Endothelial cell of umbilical vein (primary cell): Measurements from ENCODE around the gene PSG6. TPM values are rescaled to one million over a fixed set of nuclear protein-coding genes. Genes with fewer than 3 reads are reported as not detected.
"Not testable (repeated sequence)": the region's sequence is repeated elsewhere in the genome, so short reads cannot be mapped to it uniquely, and the experiment has no call there.

Source experiments
- BruUV-seq: library from RNA; stranded (reverse); fragments of 400-500 nt; replicated peaks from 2 replicates; lab custom pipeline; 2021; lab: Mats Ljungman, UMichigan
- CTCF ChIA-PET: fragments of 300-600, 350-600 bp; sonication (Branson Sonifier 250); formaldehyde crosslinking; loops from one replicate; lab custom pipeline; 2021; ENCODE audit warnings: antibody characterized with exemption, inconsistent platforms; lab: Charles Lee
- POLR2A ChIA-PET: fragments of 300-600, 350-600 bp; sonication (Branson Sonifier 250); formaldehyde crosslinking; loops from one replicate; lab custom pipeline; 2021; ENCODE audit warnings: antibody characterized with exemption, inconsistent platforms; lab: Charles Lee
- DNase-seq: peaks from one replicate; pipeline ENCODE4 v3.0.0-alpha.2; 2011; ENCODE audit warnings: low read depth, low spot score
- FAIRE-seq: peaks from 2 replicates; lab custom pipeline; 2011; peaks lifted over from hg19 to GRCh38; lab: Jason Lieb, UNC
- H2AFZ ChIP-seq: 2 replicates; pipeline ENCODE4 v1.6.0; 2012; ENCODE audit warnings: low read depth, low read length, control low read depth, inconsistent platforms
- H3K27ac ChIP-seq: 2 replicates; pipeline ENCODE4 v1.5.1; 2011; ENCODE audit warnings: low read depth, mild to moderate bottlenecking, control low read depth, low read length, moderate library complexity; ENCODE audit not compliant: insufficient read depth
- H3K27me3 ChIP-seq, 2 experiments: 2 replicates each; pipeline versions ENCODE4 v1.6.0 to v1.6.1; 2011; ENCODE audit warnings: low read length in 2 of 2, mixed read lengths in 1 of 2; ENCODE audit not compliant: control insufficient read depth in 2 of 2, insufficient read depth in 2 of 2
- H3K36me3 ChIP-seq, 2 experiments: 2 replicates in 1 of 2; 3 replicates in 1 of 2; pipeline ENCODE4 v1.5.1; 2011; ENCODE audit warnings: low read length in 2 of 2, mild to moderate bottlenecking in 1 of 2, moderate library complexity in 1 of 2; ENCODE audit not compliant: control insufficient read depth in 2 of 2, insufficient read depth in 2 of 2; ENCODE audit errors: extremely low read depth in 1 of 2
- H3K4me1 ChIP-seq: 3 replicates; pipeline ENCODE4 v1.5.1; 2011; ENCODE audit warnings: mild to moderate bottlenecking, low read length; ENCODE audit not compliant: control insufficient read depth, insufficient read depth; ENCODE audit errors: extremely low read depth
- H3K4me2 ChIP-seq: 2 replicates; pipeline ENCODE4 v1.6.1; 2011; ENCODE audit warnings: low read length, control low read depth, mixed read lengths; ENCODE audit not compliant: insufficient read depth
- H3K4me3 ChIP-seq, 3 experiments: fragments of 200-600 bp in 1 of 3; sonication (generic), shearing (Covaris generic) in 1 of 3; replicated peaks in 1 of 3; 2 replicates each; pipeline ENCODE4 v1.5.1; 2011 to 2016; ENCODE audit warnings: control low read depth in 3 of 3, low read length in 3 of 3, mild to moderate bottlenecking in 2 of 3, inconsistent platforms in 1 of 3, low read depth in 1 of 3, moderate library complexity in 1 of 3; ENCODE audit not compliant: insufficient read depth in 1 of 3
- H3K79me2 ChIP-seq: 2 replicates; pipeline ENCODE4 v1.6.0; 2012; ENCODE audit warnings: low read length, inconsistent platforms; ENCODE audit not compliant: control insufficient read depth, insufficient read depth
- H3K9ac ChIP-seq: replicated peaks from 2 replicates; pipeline ENCODE3; 2011; ENCODE audit warnings: low read length, control low read depth; ENCODE audit not compliant: insufficient read depth; ENCODE audit errors: extremely low read depth
- H3K9me1 ChIP-seq: replicated peaks from 3 replicates; pipeline ENCODE4 v1.6.0; 2011; ENCODE audit warnings: mild to moderate bottlenecking, low read length; ENCODE audit not compliant: control insufficient read depth, insufficient read depth; ENCODE audit errors: extremely low read depth
- H3K9me3 ChIP-seq: replicated peaks from 2 replicates; pipeline ENCODE4 v1.5.1; 2012; ENCODE audit warnings: low read length, inconsistent platforms; ENCODE audit not compliant: control insufficient read depth, insufficient read depth
- H4K20me1 ChIP-seq: replicated peaks from 2 replicates; pipeline ENCODE3; 2011; ENCODE audit warnings: mild to moderate bottlenecking, low read length; ENCODE audit not compliant: control insufficient read depth, insufficient read depth; ENCODE audit errors: extremely low read depth
- dilution Hi-C: fragments of 300-500 bp; cut with MboI; formaldehyde crosslinking; loops from one replicate; pipeline ENCODE4 v1.15.0; 2019; ENCODE audit warnings: low sequenced_read_pairs; ENCODE audit not compliant: extremely low pct_ligation_motif_present
- intact Hi-C: fragments of 100-400 bp; cut with micrococcal nuclease; formaldehyde crosslinking; loops from one replicate; pipeline ENCODE4 v1.10.0; 2022
- polyA plus RNA-seq, 4 experiments: library from polyadenylated mRNA; depleted of rRNA in 3 of 4; stranded (reverse) in 3 of 4; unstranded in 1 of 4; fragments of >200 nt; gene quantifications; 2 replicates each; pipeline versions ENCODE4 v1.2.1 to v1.2.3, GENCODE V29; 2011 to 2012; ENCODE audit warnings: missing spikeins in 1 of 4
- total RNA-seq: library from RNA; stranded (reverse); gene quantifications from 2 replicates; pipeline ENCODE4 v1.2.3, GENCODE V29; 2021

PSG6 gene
- total and polyA plus RNA-seq, 2 donors (not counting 3 experiments of a cell fraction or from before 2014, with no cell fraction given), result not detected

DNA sequence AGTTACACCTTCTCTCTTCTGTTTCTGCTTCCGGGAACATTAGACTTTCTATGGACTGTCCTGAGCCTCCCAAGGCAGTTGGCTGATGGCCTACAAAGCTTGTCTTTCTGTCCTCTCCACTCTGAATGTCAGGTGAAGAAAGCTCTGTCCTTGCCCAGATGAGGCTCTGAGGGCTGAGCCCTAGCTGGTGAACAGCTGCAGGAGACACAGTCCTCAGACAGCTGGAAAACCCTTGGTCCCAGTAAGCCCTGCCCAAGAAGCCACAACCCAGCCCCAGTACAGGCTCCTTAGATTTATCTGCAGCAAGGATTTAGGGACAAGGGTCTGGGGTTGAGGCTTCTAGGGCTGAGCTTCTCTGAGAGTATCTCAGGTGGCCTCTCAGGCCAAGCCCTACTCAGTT, 64.5 kb downstream of the PSG6 start:
- H3K27me3 ChIP-seq, H3K9me3 ChIP-seq, H4K20me1 ChIP-seq, BruUV-seq, H3K27ac ChIP-seq, POLR2A ChIA-PET, DNase-seq, CTCF ChIA-PET, H2AFZ ChIP-seq, H3K4me3 ChIP-seq, H3K36me3 ChIP-seq, H3K4me1 ChIP-seq, H3K9me1 ChIP-seq, H3K79me2 ChIP-seq, H3K4me2 ChIP-seq, dilution Hi-C loops, FAIRE-seq, H3K9ac ChIP-seq, intact Hi-C loops: not testable (repeated sequence)

DNA sequence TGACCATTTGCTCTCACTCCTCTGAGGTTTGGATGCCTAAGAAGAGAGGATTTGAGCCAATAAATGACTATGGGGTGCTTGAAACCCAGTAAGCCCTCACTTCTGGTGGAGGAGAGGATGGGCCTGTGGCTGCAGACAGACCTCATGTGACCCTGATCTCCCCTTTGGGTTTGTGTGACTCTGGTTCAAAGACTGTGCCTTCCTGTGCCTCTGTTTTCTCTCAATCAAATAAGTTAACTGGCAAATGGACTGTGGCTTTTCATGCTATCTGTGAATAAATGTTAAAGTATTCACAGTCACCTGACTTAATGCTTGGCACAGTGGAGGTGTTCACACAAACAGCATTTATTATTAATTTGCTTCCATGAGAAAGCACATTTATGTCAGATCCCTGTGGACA, 64.9 kb downstream of the PSG6 start:
- POLR2A ChIA-PET, H3K4me2 ChIP-seq, H3K4me1 ChIP-seq, H3K9me1 ChIP-seq, H3K79me2 ChIP-seq, FAIRE-seq, H3K27me3 ChIP-seq, H3K9ac ChIP-seq, DNase-seq, H2AFZ ChIP-seq, intact Hi-C loops, BruUV-seq, CTCF ChIA-PET, dilution Hi-C loops, H3K4me3 ChIP-seq, H3K27ac ChIP-seq, H3K9me3 ChIP-seq, H4K20me1 ChIP-seq, H3K36me3 ChIP-seq: not testable (repeated sequence)

Other genes starting within 250 kb of the PSG6 start
- gene PSG3, start 177.4 kb downstream of the PSG6 start, total RNA-seq, result not detected in 2 replicates
- not detected in 2 replicates for gene PSG3, start 177.4 kb downstream of the PSG6 start, polyA plus RNA-seq
- not detected in 2 replicates for gene PSG8, start 152.2 kb downstream of the PSG6 start, total RNA-seq
- gene PSG8, start 152.2 kb downstream of the PSG6 start, polyA plus RNA-seq, result not detected in 2 replicates
- not detected in 2 replicates for gene PSG1, start 38.2 kb downstream of the PSG6 start, total RNA-seq
- not detected in 2 replicates for gene PSG1, start 38.2 kb downstream of the PSG6 start, polyA plus RNA-seq
- gene PSG7, start 19.3 kb upstream of the PSG6 start, total RNA-seq, result not detected in 2 replicates
- gene PSG7, start 19.3 kb upstream of the PSG6 start, polyA plus RNA-seq, result not detected in 2 replicates
- gene PSG11, start 108.6 kb upstream of the PSG6 start, total RNA-seq, result not detected in 2 replicates
- not detected in 2 replicates for gene PSG11, start 108.6 kb upstream of the PSG6 start, polyA plus RNA-seq
- not detected in 2 replicates for gene PSG2, start 164.8 kb upstream of the PSG6 start, total RNA-seq
- not detected in 2 replicates for gene PSG2, start 164.8 kb upstream of the PSG6 start, polyA plus RNA-seq